ENCODE results near the gene RUVBL1. TPM values are rescaled to one million over a fixed set of nuclear protein-coding genes. Genes with fewer than 3 reads are reported as not detected.

RUVBL1 gene
- total and polyA plus RNA-seq, 2 experiments from 2014 or later: 83.1 to 95.2 TPM

DNA sequence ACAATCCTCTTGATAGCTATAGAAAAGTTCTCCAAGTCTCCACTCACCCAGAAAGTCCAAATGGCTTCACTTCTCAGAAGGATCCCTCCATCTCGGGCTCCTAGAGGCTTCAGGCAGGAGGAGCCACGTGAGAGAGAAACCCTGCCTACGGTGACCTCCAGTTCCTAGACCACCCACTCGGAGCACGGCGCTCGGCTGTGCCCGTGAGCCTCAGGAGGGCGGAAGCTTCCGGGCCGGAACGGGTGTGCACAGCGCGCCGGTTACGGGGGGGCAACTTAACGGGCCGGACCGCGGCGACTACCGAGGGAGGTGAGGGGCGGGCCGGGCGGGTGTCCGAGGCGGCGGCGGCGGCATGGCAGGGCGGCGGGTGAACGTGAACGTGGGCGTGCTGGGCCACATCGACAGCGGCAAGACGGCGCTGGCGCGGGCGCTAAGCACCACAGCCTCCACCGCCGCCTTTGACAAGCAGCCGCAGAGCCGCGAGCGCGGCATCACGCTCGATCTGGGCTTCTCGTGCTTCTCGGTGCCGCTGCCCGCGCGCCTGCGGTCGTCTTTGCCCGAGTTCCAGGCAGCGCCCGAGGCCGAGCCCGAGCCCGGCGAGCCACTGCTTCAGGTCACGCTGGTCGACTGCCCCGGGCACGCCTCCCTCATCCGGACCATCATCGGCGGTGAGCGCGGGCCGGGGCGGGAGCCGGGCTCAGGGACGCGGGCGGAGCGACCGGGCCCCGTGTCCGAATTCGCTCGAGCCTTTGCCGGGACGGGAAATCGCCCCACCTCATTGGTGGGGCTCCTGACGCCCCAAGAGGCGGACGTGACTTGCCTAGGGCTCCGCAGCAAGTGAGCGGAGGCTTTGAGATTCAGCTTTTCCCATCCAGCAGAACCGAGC lies 29.8 kb upstream of the RUVBL1 start, which contains the start of gene EEFSEC:
TSS of gene EEFSEC (plus strand) at position 326 of the 886 bp plus-strand sequence. CDS start at position 353, 27 bp downstream.
- H3K9me3 ChIP-seq (ENCODE audit: low read depth): no peaks in the 10 kb centered on the region
- H3K27me3 ChIP-seq: peaks cover 2% of the 10 kb centered on the region
- DNase-seq (ENCODE audit: low read depth in 1 of 2, low spot score in 1 of 2): peak; percentile 83 to 84
- H3K4me1 ChIP-seq (ENCODE audit: low read depth): peaks cover 7% of the 10 kb centered on the region
- peak within 1 kb of the TSS; percentile 71 for H3K4me3 ChIP-seq
- no peaks in the 10 kb centered on the region for H3K36me3 ChIP-seq
- TF ChIP-seq, protein P1, sequence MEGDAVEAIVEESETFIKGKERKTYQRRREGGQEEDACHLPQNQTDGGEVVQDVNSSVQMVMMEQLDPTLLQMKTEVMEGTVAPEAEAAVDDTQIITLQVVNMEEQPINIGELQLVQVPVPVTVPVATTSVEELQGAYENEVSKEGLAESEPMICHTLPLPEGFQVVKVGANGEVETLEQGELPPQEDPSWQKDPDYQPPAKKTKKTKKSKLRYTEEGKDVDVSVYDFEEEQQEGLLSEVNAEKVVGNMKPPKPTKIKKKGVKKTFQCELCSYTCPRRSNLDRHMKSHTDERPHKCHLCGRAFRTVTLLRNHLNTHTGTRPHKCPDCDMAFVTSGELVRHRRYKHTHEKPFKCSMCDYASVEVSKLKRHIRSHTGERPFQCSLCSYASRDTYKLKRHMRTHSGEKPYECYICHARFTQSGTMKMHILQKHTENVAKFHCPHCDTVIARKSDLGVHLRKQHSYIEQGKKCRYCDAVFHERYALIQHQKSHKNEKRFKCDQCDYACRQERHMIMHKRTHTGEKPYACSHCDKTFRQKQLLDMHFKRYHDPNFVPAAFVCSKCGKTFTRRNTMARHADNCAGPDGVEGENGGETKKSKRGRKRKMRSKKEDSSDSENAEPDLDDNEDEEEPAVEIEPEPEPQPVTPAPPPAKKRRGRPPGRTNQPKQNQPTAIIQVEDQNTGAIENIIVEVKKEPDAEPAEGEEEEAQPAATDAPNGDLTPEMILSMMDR (IDR thresholded peaks at IDR 0.05; ENCODE audit: low read depth, low read length): no peak
- peak within 1 kb of the TSS; percentile 76 for H3K27ac ChIP-seq

DNA sequence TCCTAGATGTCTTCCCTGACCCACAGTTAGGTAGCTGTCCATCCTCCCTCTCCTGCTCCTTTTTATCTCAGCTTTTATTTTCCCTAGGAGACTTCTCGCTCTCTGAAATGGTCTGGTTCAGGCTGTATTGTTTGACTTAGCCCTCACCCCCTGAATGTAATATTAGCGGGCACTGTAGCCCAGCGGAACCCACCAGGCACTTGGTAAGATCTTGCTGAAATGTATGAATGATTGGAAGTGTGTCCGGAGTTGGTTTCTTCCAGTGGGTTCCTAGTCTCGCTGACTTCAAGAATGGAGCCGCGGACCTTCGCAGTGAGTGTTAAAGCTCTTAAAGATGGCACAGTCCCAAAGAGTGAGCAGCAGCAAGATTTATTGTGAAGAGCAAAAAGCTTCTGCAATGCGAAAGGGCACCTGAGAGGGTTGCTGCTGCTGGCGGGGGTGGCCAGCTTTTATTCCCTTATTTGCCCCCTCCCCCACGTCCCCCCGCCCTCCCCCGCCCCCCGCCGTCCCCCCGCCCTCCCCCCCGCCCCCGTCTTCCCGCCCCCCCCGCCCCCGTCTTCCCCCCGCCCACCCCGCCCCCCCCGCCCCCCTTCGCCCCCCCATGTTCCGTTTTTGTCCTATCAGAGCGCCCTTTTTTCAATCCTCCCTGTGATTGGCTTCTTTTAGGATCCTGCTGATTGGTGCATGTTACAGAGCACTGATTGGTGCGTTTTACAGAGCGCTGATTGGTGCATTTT lies 29.0 kb upstream of the RUVBL1 start:
- TF ChIP-seq, protein P1 (IDR thresholded peaks at IDR 0.05; ENCODE audit: low read depth, low read length): no peak

DNA sequence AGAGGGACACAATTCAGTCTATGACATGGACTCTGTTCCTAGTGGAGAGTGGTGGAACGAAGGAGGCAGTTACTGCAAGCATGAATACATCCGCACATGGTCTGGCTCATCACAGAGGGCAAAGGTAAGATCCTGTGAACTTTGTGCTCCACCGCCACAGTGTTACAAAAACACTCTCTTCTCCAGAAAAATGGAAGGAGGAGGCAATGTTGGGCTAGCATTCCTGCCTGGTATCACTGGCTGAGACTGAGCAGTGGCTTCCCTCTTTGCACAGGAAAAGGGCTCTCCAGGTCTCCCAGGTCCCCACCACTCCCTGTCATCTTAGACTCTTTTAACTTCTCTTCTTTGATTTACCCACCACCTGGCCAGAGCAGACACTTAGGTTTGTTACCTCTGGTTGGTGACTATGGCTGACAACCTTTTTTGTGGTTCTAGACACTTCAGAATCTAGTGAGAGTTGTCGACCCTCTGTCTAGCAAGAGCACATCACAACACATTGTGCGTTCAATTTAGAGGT lies 28.2 kb upstream of the RUVBL1 start:
- H3K4me1 ChIP-seq (ENCODE audit: low read depth): peaks cover 7% of the 10 kb centered on the region
- no peak overlapping the region for H3K27ac ChIP-seq
- no peaks in the 10 kb centered on the region for H3K36me3 ChIP-seq
- TF ChIP-seq, protein P1 (IDR thresholded peaks at IDR 0.05; ENCODE audit: low read depth, low read length): no peak
- H3K4me3 ChIP-seq: no peak overlapping the region
- H3K9me3 ChIP-seq (ENCODE audit: low read depth): no peaks in the 10 kb centered on the region
- DNase-seq (ENCODE audit: low read depth in 1 of 2, low spot score in 1 of 2): no peak
- H3K27me3 ChIP-seq: peaks cover 10% of the 10 kb centered on the region

More for the DNA sequence above, 29.0 kb upstream of the RUVBL1 start:
- DNase-seq (ENCODE audit: low read depth in 1 of 2, low spot score in 1 of 2): no peak
- peak overlapping the region; percentile 76 for H3K27ac ChIP-seq
- H3K4me3 ChIP-seq: peak overlapping the region; percentile 71
- peaks cover 7% of the 10 kb centered on the region for H3K4me1 ChIP-seq (ENCODE audit: low read depth)
- no peaks in the 10 kb centered on the region for H3K9me3 ChIP-seq (ENCODE audit: low read depth)
- no peaks in the 10 kb centered on the region for H3K36me3 ChIP-seq
- H3K27me3 ChIP-seq: peaks cover 10% of the 10 kb centered on the region

DNA sequence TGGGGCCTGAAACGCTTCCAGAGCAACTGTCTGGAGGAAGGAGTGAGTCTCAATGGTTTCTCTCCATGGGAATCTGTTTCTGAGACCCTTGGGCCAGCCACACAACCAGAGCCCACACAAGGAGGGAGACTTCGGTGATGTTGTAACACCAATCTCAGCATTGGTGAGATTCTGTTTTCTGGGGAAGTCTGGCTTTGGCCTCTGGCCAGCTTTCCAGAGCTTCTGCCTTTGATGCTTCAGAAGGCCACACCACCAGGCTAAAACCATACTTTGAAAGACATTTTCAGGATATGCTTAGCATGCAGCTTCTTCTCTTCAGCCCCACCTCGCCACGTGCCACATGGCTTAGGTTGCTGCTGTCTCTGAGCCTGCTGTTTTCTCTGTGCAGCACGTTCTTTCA lies 26.0 kb upstream of the RUVBL1 start:
- Histone ChIP-seq H3K36me3 (no peaks in the 10 kb centered on the region), H3K4me3 (no peak overlapping the region), H3K9me3 (ENCODE audit: low read depth) (no peaks in the 10 kb centered on the region), H3K27me3 (peaks cover 10% of the 10 kb centered on the region), H3K27ac (no peak overlapping the region), H3K4me1 (ENCODE audit: low read depth) (peaks cover 7% of the 10 kb centered on the region)
- peak in 1 of 2 donors; percentile 26 for DNase-seq (ENCODE audit: low read depth in 1 of 2, low spot score in 1 of 2)
- TF ChIP-seq, protein P1 (IDR thresholded peaks at IDR 0.05; ENCODE audit: low read depth, low read length): no peak

DNA sequence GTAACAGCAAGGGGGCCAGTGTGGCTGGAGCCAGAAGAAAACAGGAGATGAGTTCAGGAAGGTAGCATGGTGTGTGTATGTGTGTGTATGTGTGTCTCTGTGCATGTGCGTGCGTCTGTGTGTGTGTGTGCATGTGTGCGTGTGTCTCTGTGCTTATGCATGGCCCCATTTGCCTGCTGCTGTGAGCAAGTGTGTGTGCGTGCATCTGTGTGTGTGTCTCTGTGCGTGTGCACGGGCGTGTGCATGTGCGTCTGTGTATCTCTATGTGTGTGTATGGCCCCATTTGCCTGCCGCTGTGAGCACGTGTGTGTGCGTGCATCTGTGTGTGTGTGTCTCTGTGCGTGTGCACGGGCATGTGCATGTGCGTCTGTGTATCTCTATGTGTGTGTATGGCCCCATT lies 22.6 kb upstream of the RUVBL1 start:
- H3K4me3 ChIP-seq: no peak overlapping the region
- DNase-seq (ENCODE audit: low read depth in 1 of 2, low spot score in 1 of 2): no peak
- no peaks in the 10 kb centered on the region for H3K9me3 ChIP-seq (ENCODE audit: low read depth)
- no peaks in the 10 kb centered on the region for H3K4me1 ChIP-seq (ENCODE audit: low read depth)
- TF ChIP-seq, protein P1 (IDR thresholded peaks at IDR 0.05; ENCODE audit: low read depth, low read length): no peak
- no peaks in the 10 kb centered on the region for H3K36me3 ChIP-seq
- no peak overlapping the region for H3K27ac ChIP-seq
- peaks cover 10% of the 10 kb centered on the region for H3K27me3 ChIP-seq

Data from cardiac muscle cell (in vitro differentiated cells and primary cell).